Measurements from ENCODE around the gene IYD. TPM values are rescaled to one million over a fixed set of nuclear protein-coding genes. Genes with fewer than 3 reads are reported as not detected.

The IYD gene
- polyA plus RNA-seq, 1 of the 3 experiments (the other 2 are of a cell fraction) = not detected

GRCh38 chr6:150392452-150393220, 23.8 kb downstream of the IYD start (continued):
- TF ChIP-seq ZBTB33 (IDR thresholded peaks at IDR 0.05; ENCODE audit: borderline replicate concordance, low read depth) (no peak), FOXM1 (IDR thresholded peaks at IDR 0.05; ENCODE audit: low read depth) (no peak)
- TF ChIP-seq, protein P1, sequence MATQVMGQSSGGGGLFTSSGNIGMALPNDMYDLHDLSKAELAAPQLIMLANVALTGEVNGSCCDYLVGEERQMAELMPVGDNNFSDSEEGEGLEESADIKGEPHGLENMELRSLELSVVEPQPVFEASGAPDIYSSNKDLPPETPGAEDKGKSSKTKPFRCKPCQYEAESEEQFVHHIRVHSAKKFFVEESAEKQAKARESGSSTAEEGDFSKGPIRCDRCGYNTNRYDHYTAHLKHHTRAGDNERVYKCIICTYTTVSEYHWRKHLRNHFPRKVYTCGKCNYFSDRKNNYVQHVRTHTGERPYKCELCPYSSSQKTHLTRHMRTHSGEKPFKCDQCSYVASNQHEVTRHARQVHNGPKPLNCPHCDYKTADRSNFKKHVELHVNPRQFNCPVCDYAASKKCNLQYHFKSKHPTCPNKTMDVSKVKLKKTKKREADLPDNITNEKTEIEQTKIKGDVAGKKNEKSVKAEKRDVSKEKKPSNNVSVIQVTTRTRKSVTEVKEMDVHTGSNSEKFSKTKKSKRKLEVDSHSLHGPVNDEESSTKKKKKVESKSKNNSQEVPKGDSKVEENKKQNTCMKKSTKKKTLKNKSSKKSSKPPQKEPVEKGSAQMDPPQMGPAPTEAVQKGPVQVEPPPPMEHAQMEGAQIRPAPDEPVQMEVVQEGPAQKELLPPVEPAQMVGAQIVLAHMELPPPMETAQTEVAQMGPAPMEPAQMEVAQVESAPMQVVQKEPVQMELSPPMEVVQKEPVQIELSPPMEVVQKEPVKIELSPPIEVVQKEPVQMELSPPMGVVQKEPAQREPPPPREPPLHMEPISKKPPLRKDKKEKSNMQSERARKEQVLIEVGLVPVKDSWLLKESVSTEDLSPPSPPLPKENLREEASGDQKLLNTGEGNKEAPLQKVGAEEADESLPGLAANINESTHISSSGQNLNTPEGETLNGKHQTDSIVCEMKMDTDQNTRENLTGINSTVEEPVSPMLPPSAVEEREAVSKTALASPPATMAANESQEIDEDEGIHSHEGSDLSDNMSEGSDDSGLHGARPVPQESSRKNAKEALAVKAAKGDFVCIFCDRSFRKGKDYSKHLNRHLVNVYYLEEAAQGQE (IDR thresholded peaks at IDR 0.05; ENCODE audit: low read depth, low read length) = no peak

GRCh38 chr6:150394053-150394898, 25.5 kb downstream of the IYD start:
- ChIA-PET POLR2A (interaction anchor here (0.6 kb wide), 1 partner anchor 34 kb away, joined by 3 read pairs; no protein-coding TSS in a partner anchor), CTCF (interaction anchor here (0.6 to 2.4 kb wide), 10 partner anchors 10 to 1334 kb away, joined by 3 to 14 read pairs (median 4); no protein-coding TSS in a partner anchor)
- peaks cover 24% of the 10 kb centered on the region; the same call in 1 of the 2 replicates for H3K27me3 ChIP-seq (ENCODE audit: insufficient read depth)
- no peaks in the 10 kb centered on the region for H3K79me2 ChIP-seq (ENCODE audit: insufficient read depth)
- H2AFZ ChIP-seq (ENCODE audit: low read depth) = no peak overlapping the region
- no peak overlapping the region for H3K27ac ChIP-seq (ENCODE audit: low read depth in 2 of 2, low read length in 1 of 2)
- H3K9me3 ChIP-seq = no peaks in the 10 kb centered on the region
- no peaks in the 10 kb centered on the region for H3F3A ChIP-seq (replicated peaks; ENCODE audit: insufficient read depth)
- no peak for DNase-seq
- H3K36me3 ChIP-seq (replicated peaks in 1 of 2; ENCODE audit: control insufficient read depth in 1 of 2, insufficient read depth in 2 of 2, low read length in 1 of 2) = no peaks in the 10 kb centered on the region
- no peak overlapping the region for H3K9ac ChIP-seq
- H3K9me2 ChIP-seq = no peaks in the 10 kb centered on the region
- no peak for TF ChIP-seq ZBTB33 (IDR thresholded peaks at IDR 0.05; ENCODE audit: borderline replicate concordance, low read depth)
- H3K4me3 ChIP-seq (ENCODE audit: low read depth in 2 of 2, low read length in 1 of 2) = no peak overlapping the region
- H3K4me1 ChIP-seq (ENCODE audit: control insufficient read depth in 1 of 2, insufficient read depth in 2 of 2, low read depth in 1 of 2, low read length in 1 of 2) = no peaks in the 10 kb centered on the region
- WGBS (ENCODE audit: low lambda C conversion rate) = 10% methylated on average over 6 of the region's 6 CpGs
- no peaks in the 10 kb centered on the region for H4K20me1 ChIP-seq (ENCODE audit: insufficient read depth)
- H3K4me2 ChIP-seq = no peak overlapping the region
